ENCODE data around the gene TOMM40L.

- peak in 1 of 3 experiments; percentile 19 for TF ChIP-seq CTCF (IDR thresholded peaks at IDR 0.05)
- no peak for TF ChIP-seq POLR2A (IDR thresholded peaks at IDR 0.05; ENCODE audit: low read depth)
- TF ChIP-seq POLR2AphosphoS5 (IDR thresholded peaks at IDR 0.05): no peak
Observed at GRCh38 chr1:161180639-161181038, 45.2 kb upstream of the TOMM40L start.

All from esophagus muscularis mucosa (tissue), 3 donors.